ENCODE results near the gene RNF222.

- no peak for TF ChIP-seq CSDC2 (CRISPR knock-in tag; IDR thresholded peaks at IDR 0.05)
- TF ChIP-seq, protein P1, sequence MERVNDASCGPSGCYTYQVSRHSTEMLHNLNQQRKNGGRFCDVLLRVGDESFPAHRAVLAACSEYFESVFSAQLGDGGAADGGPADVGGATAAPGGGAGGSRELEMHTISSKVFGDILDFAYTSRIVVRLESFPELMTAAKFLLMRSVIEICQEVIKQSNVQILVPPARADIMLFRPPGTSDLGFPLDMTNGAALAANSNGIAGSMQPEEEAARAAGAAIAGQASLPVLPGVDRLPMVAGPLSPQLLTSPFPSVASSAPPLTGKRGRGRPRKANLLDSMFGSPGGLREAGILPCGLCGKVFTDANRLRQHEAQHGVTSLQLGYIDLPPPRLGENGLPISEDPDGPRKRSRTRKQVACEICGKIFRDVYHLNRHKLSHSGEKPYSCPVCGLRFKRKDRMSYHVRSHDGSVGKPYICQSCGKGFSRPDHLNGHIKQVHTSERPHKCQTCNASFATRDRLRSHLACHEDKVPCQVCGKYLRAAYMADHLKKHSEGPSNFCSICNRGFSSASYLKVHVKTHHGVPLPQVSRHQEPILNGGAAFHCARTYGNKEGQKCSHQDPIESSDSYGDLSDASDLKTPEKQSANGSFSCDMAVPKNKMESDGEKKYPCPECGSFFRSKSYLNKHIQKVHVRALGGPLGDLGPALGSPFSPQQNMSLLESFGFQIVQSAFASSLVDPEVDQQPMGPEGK (CRISPR knock-in tag; IDR thresholded peaks at IDR 0.05; ENCODE audit: borderline replicate concordance), result no peak
- TF ChIP-seq, protein P2, sequence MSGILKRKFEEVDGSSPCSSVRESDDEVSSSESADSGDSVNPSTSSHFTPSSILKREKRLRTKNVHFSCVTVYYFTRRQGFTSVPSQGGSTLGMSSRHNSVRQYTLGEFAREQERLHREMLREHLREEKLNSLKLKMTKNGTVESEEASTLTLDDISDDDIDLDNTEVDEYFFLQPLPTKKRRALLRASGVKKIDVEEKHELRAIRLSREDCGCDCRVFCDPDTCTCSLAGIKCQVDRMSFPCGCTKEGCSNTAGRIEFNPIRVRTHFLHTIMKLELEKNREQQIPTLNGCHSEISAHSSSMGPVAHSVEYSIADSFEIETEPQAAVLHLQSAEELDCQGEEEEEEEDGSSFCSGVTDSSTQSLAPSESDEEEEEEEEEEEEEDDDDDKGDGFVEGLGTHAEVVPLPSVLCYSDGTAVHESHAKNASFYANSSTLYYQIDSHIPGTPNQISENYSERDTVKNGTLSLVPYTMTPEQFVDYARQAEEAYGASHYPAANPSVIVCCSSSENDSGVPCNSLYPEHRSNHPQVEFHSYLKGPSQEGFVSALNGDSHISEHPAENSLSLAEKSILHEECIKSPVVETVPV (CRISPR knock-in tag; IDR thresholded peaks at IDR 0.05), result no peak
- TF ChIP-seq, protein P3, sequence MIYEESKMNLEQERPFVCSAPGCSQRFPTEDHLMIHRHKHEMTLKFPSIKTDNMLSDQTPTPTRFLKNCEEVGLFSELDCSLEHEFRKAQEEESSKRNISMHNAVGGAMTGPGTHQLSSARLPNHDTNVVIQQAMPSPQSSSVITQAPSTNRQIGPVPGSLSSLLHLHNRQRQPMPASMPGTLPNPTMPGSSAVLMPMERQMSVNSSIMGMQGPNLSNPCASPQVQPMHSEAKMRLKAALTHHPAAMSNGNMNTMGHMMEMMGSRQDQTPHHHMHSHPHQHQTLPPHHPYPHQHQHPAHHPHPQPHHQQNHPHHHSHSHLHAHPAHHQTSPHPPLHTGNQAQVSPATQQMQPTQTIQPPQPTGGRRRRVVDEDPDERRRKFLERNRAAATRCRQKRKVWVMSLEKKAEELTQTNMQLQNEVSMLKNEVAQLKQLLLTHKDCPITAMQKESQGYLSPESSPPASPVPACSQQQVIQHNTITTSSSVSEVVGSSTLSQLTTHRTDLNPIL (CRISPR knock-in tag; IDR thresholded peaks at IDR 0.05; ENCODE audit: low read depth), result no peak
- TF ChIP-seq SNAI2 (CRISPR knock-in tag; IDR thresholded peaks at IDR 0.05), result no peak
- TF ChIP-seq TSHZ2 (CRISPR knock-in tag; IDR thresholded peaks at IDR 0.05), result no peak
- no peak for TF ChIP-seq ZFP3 (CRISPR knock-in tag; IDR thresholded peaks at IDR 0.05)
- TF ChIP-seq ZC3H10 (CRISPR knock-in tag; IDR thresholded peaks at IDR 0.05), result no peak
- no peak for TF ChIP-seq GLIS3 (CRISPR knock-in tag; IDR thresholded peaks at IDR 0.05)
- TF ChIP-seq BACH2 (CRISPR knock-in tag; IDR thresholded peaks at IDR 0.05; ENCODE audit: borderline replicate concordance), result no peak
- no peak for TF ChIP-seq ISL1 (CRISPR knock-in tag; IDR thresholded peaks at IDR 0.05)
- TF ChIP-seq ARNTL (CRISPR knock-in tag; IDR thresholded peaks at IDR 0.05; ENCODE audit: borderline replicate concordance, low read depth), result no peak
Measured at GRCh38 chr17:8360751-8361150, 36.9 kb downstream of the RNF222 start.

Measured in SK-N-SH treated with all-trans-retinoic acid at 6 μM for 48 hours (cell line).